Prostate gland (tissue), 2 donors: ENCODE data around the gene RSAD2. TPM values are rescaled to one million over a fixed set of nuclear protein-coding genes. Genes with fewer than 3 reads are reported as not detected.
"Not testable (repeated sequence)": the region's sequence is repeated elsewhere in the genome, so short reads cannot be mapped to it uniquely, and the experiment has no call there.

Experiments
- DNase-seq: peaks from one replicate; pipeline ENCODE4 v3.0.0-alpha.2; 2019; ENCODE audit warnings: low spot score
- H3K27ac ChIP-seq, 2 donors: fragments of 200-600 bp; sonication (generic); 2 replicates each; pipeline ENCODE4 v1.5.1; 2017 to 2019
- H3K27me3 ChIP-seq: fragments of 200-600 bp; sonication (generic); replicated peaks from 2 replicates; pipeline ENCODE4 v1.5.1; 2019; ENCODE audit not compliant: insufficient read depth
- H3K36me3 ChIP-seq, 2 donors: fragments of 200-600 bp; sonication (generic); 1 replicate in 1 of 2; 2 replicates in 1 of 2; pipeline versions ENCODE4 v1.5.1 to v1.8.1; 2017 to 2019
- H3K4me1 ChIP-seq: fragments of 200-600 bp; sonication (generic); replicated peaks from 2 replicates; pipeline ENCODE4 v1.5.1; 2019
- H3K4me3 ChIP-seq, 2 donors: fragments of 200-600 bp; sonication (generic); 2 replicates each; pipeline ENCODE4 v1.5.1; 2017 to 2019
- H3K9me3 ChIP-seq: fragments of 200-600 bp; sonication (generic); 2 replicates; pipeline ENCODE4 v1.5.1; 2017
- POLR2A ChIP-seq: fragments of 450-650 bp; IDR thresholded peaks from one replicate; pipeline ENCODE4 v1.6.1; 2016; ENCODE audit warnings: antibody characterized with exemption, mild to moderate bottlenecking
- POLR2AphosphoS5 ChIP-seq: sonication (generic); formaldehyde crosslinking; IDR thresholded peaks from one replicate; pipeline ENCODE4 v1.6.1; 2017; ENCODE audit warnings: antibody characterized with exemption
- WGBS: methylation state at CpG from one replicate; pipeline ENCODE4 v1.1.5; 2018; 5-methylcytosine and 5-hydroxymethylcytosine counted together
- intact Hi-C: fragments of 100-400 bp; cut with DNase I; formaldehyde crosslinking; loops from one replicate; pipeline ENCODE4 v1.14.2; 2022
- total RNA-seq, 2 donors: library from RNA; depleted of rRNA; stranded (reverse); fragments of >200 nt; gene quantifications; one replicate each; pipeline ENCODE4 v1.1.0, GENCODE V29; 2016
- TF ChIP-seq, protein P1 (sequence below), 4 experiments: fragments of 200-600 bp in 2 of 4; fragments of 450-650 bp in 2 of 4; sonication (generic) in 2 of 4; IDR thresholded peaks; 1 replicate in 3 of 4; 2 replicates in 1 of 4; pipeline ENCODE4 v1.5.1; 2016 to 2019; ENCODE audit warnings: antibody characterized with exemption in 4 of 4, mild to moderate bottlenecking in 2 of 4, moderate library complexity in 2 of 4

Gene RSAD2
- total RNA-seq, 2 donors from 2014 or later, result 3.3 to 8.3 TPM

DNA sequence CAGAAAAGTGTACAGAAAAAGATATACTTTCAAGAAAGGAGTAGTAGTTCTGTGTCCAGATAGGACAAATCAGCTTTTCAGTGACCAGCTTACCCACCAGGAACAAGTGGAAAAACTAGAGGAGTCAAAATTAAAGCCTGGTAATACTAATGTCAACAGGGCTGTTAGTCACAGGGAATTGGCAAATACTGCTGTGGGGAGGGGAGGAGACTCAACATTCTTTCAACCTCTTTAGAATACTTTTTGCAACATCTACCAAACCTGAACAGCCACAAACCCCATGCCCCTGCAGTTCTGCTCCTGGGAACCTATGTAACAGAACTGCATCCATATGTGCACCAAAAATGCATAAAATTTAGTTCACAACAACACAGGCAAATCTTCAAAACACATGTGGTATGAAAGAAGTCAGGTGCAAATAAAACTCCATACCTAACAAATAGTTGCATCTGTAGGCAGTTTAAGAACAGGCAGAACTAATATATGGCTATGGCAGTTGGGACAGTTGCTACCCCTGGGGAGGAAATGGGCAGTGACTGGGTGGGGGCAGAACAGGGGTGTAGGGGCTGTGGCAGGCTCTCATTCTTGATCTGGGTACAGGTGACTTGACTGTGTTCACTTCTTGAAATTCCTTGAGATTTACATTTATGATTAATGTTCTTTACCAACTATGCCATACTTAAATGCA, 21.6 kb upstream of the RSAD2 start:
- DNase-seq, result no peak
- no peak overlapping the region for H3K27ac ChIP-seq
- H3K36me3 ChIP-seq, result no peaks in the 10 kb centered on the region
- no peaks in the 10 kb centered on the region for H3K27me3 ChIP-seq
- H3K4me3 ChIP-seq, result no peak overlapping the region
- TF ChIP-seq, protein P1, sequence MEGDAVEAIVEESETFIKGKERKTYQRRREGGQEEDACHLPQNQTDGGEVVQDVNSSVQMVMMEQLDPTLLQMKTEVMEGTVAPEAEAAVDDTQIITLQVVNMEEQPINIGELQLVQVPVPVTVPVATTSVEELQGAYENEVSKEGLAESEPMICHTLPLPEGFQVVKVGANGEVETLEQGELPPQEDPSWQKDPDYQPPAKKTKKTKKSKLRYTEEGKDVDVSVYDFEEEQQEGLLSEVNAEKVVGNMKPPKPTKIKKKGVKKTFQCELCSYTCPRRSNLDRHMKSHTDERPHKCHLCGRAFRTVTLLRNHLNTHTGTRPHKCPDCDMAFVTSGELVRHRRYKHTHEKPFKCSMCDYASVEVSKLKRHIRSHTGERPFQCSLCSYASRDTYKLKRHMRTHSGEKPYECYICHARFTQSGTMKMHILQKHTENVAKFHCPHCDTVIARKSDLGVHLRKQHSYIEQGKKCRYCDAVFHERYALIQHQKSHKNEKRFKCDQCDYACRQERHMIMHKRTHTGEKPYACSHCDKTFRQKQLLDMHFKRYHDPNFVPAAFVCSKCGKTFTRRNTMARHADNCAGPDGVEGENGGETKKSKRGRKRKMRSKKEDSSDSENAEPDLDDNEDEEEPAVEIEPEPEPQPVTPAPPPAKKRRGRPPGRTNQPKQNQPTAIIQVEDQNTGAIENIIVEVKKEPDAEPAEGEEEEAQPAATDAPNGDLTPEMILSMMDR (IDR thresholded peaks at IDR 0.05), result no peak
- TF ChIP-seq POLR2A (no peak), POLR2AphosphoS5 (no peak)
- no peaks in the 10 kb centered on the region for H3K4me1 ChIP-seq
- intact Hi-C loops, result no loop called here
- H3K9me3 ChIP-seq, result no peaks in the 10 kb centered on the region

- Histone ChIP-seq H3K27ac (no peak overlapping the region), H3K36me3 (no peaks in the 10 kb centered on the region), H3K9me3 (no peaks in the 10 kb centered on the region), H3K4me1 (no peaks in the 10 kb centered on the region), H3K4me3 (no peak overlapping the region), H3K27me3 (no peaks in the 10 kb centered on the region)
- DNase-seq, result no peak
- no peak for TF ChIP-seq POLR2AphosphoS5
- intact Hi-C loops, result no loop called here
- 72% methylated on average over 1 of the region's 1 CpG for WGBS
These were observed 21.0 kb upstream of the RSAD2 start for GRCh38 chr2:6856548-6856920.

GRCh38 chr2:6858466-6859027, 19.0 kb upstream of the RSAD2 start:
- H3K27me3 ChIP-seq, H3K27ac ChIP-seq, DNase-seq, H3K4me1 ChIP-seq, intact Hi-C loops, H3K36me3 ChIP-seq, H3K4me3 ChIP-seq, H3K9me3 ChIP-seq: not testable (repeated sequence)
- 97% methylated on average over 4 of the region's 4 CpGs for WGBS

GRCh38 chr2:6860296-6860695, 17.3 kb upstream of the RSAD2 start:
- 98% methylated on average over 3 of the region's 3 CpGs for WGBS

DNA sequence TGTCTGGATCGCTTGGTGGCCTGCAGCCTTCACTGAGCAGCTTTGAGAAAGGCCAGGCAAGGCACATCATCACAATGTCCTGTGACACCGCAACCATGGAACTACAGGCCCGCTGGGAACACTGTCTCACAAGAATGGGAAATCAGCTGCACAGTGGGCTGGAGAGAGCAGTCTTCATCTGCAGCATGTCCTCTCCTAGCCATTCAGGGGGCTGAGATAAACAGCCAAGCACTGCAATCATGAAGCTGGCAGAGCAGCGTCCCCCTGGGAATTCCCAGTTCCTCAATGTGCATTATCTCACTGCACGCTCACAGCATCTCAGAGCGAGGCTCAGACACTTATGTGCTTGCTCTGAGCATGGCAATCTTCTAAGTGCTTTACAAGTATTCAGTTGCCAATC, 13.8 kb upstream of the RSAD2 start:
- H3K27ac ChIP-seq, result no peak overlapping the region
- intact Hi-C loops, result no loop called here
- no peaks in the 10 kb centered on the region for H3K36me3 ChIP-seq
- no peak overlapping the region for H3K4me3 ChIP-seq
- DNase-seq, result no peak
- no peaks in the 10 kb centered on the region for H3K9me3 ChIP-seq
- TF ChIP-seq, protein P1 (IDR thresholded peaks at IDR 0.05), result no peak
- TF ChIP-seq POLR2AphosphoS5 (no peak), POLR2A (no peak)
- no peaks in the 10 kb centered on the region for H3K27me3 ChIP-seq
- 82% methylated on average over 6 of the region's 6 CpGs for WGBS
- no peaks in the 10 kb centered on the region for H3K4me1 ChIP-seq

More at GRCh38 chr2:6860296-6860695, 17.3 kb upstream of the RSAD2 start:
- TF ChIP-seq, protein P1 (IDR thresholded peaks at IDR 0.05), result no peak
- no peak for TF ChIP-seq POLR2A
- TF ChIP-seq POLR2AphosphoS5, result no peak
- no peaks in the 10 kb centered on the region for H3K27me3 ChIP-seq
- H3K9me3 ChIP-seq, result no peaks in the 10 kb centered on the region
- no peak overlapping the region for H3K27ac ChIP-seq
- no peak for DNase-seq
- H3K4me3 ChIP-seq, result no peak overlapping the region
- H3K36me3 ChIP-seq, result no peaks in the 10 kb centered on the region
- intact Hi-C loops, result no loop called here
- no peaks in the 10 kb centered on the region for H3K4me1 ChIP-seq

DNA sequence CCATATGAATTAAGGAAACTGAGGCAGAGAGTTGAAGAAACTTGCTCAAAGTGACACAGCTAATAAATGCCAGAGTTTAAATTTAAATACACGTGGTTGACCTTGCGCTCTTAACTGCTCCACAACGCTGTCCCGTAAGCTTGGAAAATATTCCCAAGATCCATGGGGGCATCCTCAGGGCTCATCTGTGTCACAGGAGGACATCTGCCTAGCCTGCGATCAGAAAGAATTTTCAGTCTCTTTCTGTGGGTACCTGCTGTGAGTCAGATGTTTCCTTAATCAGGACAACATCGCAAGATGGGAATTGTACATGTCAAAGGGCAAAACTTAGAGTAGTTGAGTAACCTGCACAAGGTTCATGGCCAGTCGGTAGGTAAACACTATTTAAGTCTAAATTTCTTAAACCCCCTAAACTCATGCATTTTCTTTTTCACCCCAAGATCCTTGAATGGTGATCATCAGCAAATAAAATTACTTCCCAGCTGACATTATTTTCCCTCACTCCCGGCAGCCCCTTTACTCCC, 13.3 kb upstream of the RSAD2 start:
- Histone ChIP-seq H3K36me3 (no peaks in the 10 kb centered on the region), H3K27ac (no peak overlapping the region), H3K9me3 (no peaks in the 10 kb centered on the region), H3K4me3 (peak overlapping the region in 1 of 2 donors; percentile 56), H3K27me3 (no peaks in the 10 kb centered on the region), H3K4me1 (no peaks in the 10 kb centered on the region)
- intact Hi-C loops, result no loop called here
- TF ChIP-seq POLR2A, result no peak
- TF ChIP-seq, protein P1 (IDR thresholded peaks at IDR 0.05), result no peak
- TF ChIP-seq POLR2AphosphoS5, result no peak
- no peak for DNase-seq
- 77% methylated on average over 8 of the region's 8 CpGs for WGBS
